B cell (primary cell): Measurements from ENCODE around the gene LAMA4.

Experiments used
- CTCF ChIP-seq: fragments of 200-600 bp; IDR thresholded peaks from one replicate; pipeline ENCODE4 v1.8.0; 2022; ENCODE audit warnings: antibody characterized with exemption, mild to moderate bottlenecking
- EZH2 ChIP-seq: IDR thresholded peaks from 2 replicates; pipeline ENCODE4 v1.6.1; 2012; ENCODE audit warnings: borderline replicate concordance, low read depth, mild to moderate bottlenecking, moderate library complexity, low read length; ENCODE audit not compliant: insufficient read depth, poor library complexity, severe bottlenecking

- no peak for TF ChIP-seq CTCF
- TF ChIP-seq EZH2, result no peak
These were observed 104.0 kb downstream of the LAMA4 start for GRCh38 chr6:112150363-112150762.
